Left ventricle myocardium inferior (tissue), 1 donor: ENCODE data around the gene TRIM3. TPM values are rescaled to one million over a fixed set of nuclear protein-coding genes. Genes with fewer than 3 reads are reported as not detected.

Source experiments
- DNase-seq: peaks from one replicate; pipeline ENCODE4 v3.0.0-alpha.2; 2020
- H3K27ac ChIP-seq: fragments of 200-600 bp; replicated peaks from 2 replicates; pipeline ENCODE4 v1.8.0; 2021
- H3K27me3 ChIP-seq: fragments of 200-600 bp; 2 replicates; pipeline ENCODE4 v1.8.0; 2021; ENCODE audit warnings: low read depth
- H3K36me3 ChIP-seq: fragments of 200-600 bp; 2 replicates; pipeline ENCODE4 v1.8.0; 2021
- H3K4me1 ChIP-seq: fragments of 200-600 bp; 2 replicates; pipeline ENCODE4 v1.8.0; 2021
- H3K4me3 ChIP-seq: fragments of 200-600 bp; 2 replicates; pipeline ENCODE4 v1.8.0; 2021; ENCODE audit warnings: mild to moderate bottlenecking, moderate library complexity
- H3K9me3 ChIP-seq: fragments of 200-600 bp; replicated peaks from 2 replicates; pipeline ENCODE4 v1.8.0; 2021
- intact Hi-C: fragments of 100-400 bp; cut with micrococcal nuclease; formaldehyde crosslinking; loops from one replicate; pipeline ENCODE4 v1.11.0; 2022
- total RNA-seq: library from RNA; stranded (reverse); fragmentation: NEBNext Ultra II Directional; extraction: Animal tissue kit (Norgen Biotek cat#: 25700); gene quantifications from one replicate; pipeline ENCODE4 v1.2.1, GENCODE V29; 2021
- TF ChIP-seq, protein P1 (sequence below): fragments of 200-600 bp; IDR thresholded peaks from 2 replicates; pipeline ENCODE4 v1.8.0; 2021; ENCODE audit warnings: antibody characterized with exemption, mild to moderate bottlenecking, borderline replicate concordance
- donor health status: DM: no; HTN: yes; CAD: no; lungs with severe emphysema.

The TRIM3 gene
- total RNA-seq, 1 donor from 2014 or later = 9.0 TPM

DNA sequence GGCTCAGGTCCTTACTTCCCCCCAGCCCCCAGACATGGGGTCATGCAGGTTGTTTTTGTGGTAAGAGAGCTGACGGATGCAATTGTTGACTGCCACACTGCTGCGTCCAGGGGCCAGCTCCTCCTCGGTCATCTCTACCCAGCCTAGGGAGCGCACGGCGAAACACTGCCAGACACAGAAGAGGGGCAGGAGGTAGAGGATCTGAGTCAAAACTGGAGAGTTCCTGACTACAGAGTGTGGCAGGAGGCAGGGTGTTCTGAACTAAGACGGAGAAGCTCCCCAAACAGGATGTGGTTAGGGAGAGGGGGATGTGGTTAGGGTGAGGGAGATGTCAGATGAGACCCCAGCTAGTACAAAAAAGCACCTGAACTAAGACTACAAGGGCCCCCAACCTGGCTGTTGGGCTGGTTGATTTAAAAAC lies 71.2 kb downstream of the TRIM3 start:
- no peak overlapping the region for H3K27ac ChIP-seq
- TF ChIP-seq, protein P1, sequence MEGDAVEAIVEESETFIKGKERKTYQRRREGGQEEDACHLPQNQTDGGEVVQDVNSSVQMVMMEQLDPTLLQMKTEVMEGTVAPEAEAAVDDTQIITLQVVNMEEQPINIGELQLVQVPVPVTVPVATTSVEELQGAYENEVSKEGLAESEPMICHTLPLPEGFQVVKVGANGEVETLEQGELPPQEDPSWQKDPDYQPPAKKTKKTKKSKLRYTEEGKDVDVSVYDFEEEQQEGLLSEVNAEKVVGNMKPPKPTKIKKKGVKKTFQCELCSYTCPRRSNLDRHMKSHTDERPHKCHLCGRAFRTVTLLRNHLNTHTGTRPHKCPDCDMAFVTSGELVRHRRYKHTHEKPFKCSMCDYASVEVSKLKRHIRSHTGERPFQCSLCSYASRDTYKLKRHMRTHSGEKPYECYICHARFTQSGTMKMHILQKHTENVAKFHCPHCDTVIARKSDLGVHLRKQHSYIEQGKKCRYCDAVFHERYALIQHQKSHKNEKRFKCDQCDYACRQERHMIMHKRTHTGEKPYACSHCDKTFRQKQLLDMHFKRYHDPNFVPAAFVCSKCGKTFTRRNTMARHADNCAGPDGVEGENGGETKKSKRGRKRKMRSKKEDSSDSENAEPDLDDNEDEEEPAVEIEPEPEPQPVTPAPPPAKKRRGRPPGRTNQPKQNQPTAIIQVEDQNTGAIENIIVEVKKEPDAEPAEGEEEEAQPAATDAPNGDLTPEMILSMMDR = no peak
- no peaks in the 10 kb centered on the region for H3K27me3 ChIP-seq
- H3K9me3 ChIP-seq = no peaks in the 10 kb centered on the region
- intact Hi-C loops = no loop called here
- H3K4me1 ChIP-seq = peaks cover 15% of the 10 kb centered on the region
- H3K36me3 ChIP-seq = peaks cover 53% of the 10 kb centered on the region
- no peak for DNase-seq
- H3K4me3 ChIP-seq = no peak overlapping the region

DNA sequence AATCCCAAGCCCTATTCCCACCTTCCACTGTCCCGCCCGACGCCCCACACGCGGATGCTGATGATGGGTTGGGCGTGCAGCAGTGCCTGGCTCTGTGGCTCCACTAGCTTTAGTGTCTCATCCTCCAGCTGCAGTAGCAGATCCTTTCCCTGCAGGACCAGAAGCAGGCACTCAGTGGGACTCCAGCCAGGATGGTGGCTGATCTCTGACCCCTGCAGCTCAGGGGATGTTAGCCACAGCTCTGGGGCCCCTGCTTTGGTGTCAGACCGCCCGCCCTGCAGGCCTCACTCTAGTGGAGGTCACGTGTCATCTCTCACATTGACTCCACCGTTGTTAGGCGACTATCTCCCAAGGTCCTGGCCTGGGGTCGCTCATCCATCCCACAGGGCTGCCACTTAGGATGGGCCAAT lies 71.7 kb downstream of the TRIM3 start:
- intact Hi-C loops = no loop called here
- Histone ChIP-seq H3K4me3 (no peak overlapping the region), H3K36me3 (peaks cover 52% of the 10 kb centered on the region), H3K4me1 (peaks cover 18% of the 10 kb centered on the region), H3K27me3 (no peaks in the 10 kb centered on the region), H3K27ac (no peak overlapping the region), H3K9me3 (no peaks in the 10 kb centered on the region)
- TF ChIP-seq, protein P1 = no peak
- no peak for DNase-seq

DNA sequence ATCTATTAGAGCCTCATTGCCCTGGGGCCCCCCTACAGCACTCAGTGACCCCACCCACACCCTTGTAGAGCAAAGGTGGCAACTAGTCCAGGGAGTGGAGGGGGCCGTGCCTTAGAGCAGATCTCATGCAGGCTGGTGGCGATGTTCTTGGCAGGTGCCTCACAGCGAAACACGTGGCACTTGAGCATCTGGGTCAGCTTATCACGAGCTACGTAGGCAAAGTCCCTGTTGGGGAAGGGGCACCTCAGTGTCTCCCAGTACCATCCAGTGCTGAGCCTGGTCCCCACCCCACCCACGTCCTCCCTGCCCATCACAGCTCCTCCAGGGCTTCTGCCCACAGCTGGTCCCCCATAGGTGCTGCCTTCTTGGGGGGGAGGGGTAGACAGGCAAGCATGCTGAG lies 72.3 kb downstream of the TRIM3 start:
- H3K4me1 ChIP-seq = peaks cover 18% of the 10 kb centered on the region
- no peak overlapping the region for H3K27ac ChIP-seq
- peaks cover 49% of the 10 kb centered on the region for H3K36me3 ChIP-seq

DNA sequence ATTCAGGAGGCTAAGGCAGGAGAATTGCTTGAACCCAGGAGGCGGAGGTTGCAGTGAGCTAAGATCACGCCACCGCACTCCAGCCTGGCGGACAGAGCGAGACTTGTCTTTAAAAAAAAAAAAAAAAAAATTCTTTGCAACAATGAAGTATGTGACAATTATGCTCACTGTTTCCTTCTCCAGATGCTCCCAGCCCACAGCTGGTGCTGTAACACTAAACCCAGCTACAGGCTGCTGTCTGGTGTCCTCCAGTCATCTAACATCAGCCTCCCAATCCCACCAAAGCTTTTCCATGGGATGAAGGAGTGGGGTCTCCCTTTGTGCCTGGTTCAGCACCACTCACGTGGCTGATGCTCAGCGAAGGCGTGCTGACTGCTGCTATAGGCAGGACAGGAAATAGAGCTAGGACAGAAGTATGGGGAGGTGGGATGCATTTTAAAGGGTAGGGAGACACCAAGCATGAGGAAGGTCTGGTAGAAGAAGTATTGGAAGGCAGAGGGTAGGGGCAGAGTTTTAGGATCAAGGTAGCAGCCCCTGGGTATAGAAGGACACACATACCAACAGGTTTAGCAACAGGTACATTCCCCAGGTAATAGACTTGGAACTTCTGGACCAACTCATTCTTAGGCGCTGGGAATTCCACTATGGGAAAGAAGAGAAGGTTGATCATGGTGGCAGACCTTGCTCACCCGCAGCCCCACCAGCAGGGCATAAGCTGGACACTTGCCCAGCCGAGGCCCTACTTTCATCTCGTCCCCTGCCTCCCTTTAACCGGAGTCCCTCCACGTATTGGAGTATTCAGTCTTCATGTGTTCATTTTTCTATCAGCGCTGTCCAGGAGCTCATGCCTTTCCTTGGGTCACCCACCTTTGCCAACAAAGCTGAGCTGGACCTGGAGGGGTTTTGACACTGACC lies 73.1 kb downstream of the TRIM3 start:
- no peaks in the 10 kb centered on the region for H3K9me3 ChIP-seq
- peaks cover 18% of the 10 kb centered on the region for H3K4me1 ChIP-seq
- TF ChIP-seq, protein P1 = no peak
- no peak overlapping the region for H3K27ac ChIP-seq
- DNase-seq = no peak
- no peaks in the 10 kb centered on the region for H3K27me3 ChIP-seq
- peaks cover 51% of the 10 kb centered on the region for H3K36me3 ChIP-seq
- H3K4me3 ChIP-seq = no peak overlapping the region
- intact Hi-C loops = no loop called here

More for the DNA sequence above, 72.3 kb downstream of the TRIM3 start:
- intact Hi-C loops = no loop called here
- Histone ChIP-seq H3K4me3 (no peak overlapping the region), H3K9me3 (no peaks in the 10 kb centered on the region), H3K27me3 (no peaks in the 10 kb centered on the region)
- DNase-seq = no peak
- TF ChIP-seq, protein P1 = no peak

Other genes starting within 250 kb of the TRIM3 start
- gene FHIP1B, start 239.3 kb downstream of the TRIM3 start, total RNA-seq = 12.2 TPM
- not detected for gene CNGA4, start 234.9 kb downstream of the TRIM3 start, total RNA-seq
- gene CCKBR, start 214.1 kb downstream of the TRIM3 start, total RNA-seq = not detected
- 37.1 TPM for gene CAVIN3, start 153.4 kb downstream of the TRIM3 start, total RNA-seq
- gene SMPD1, start 83.5 kb downstream of the TRIM3 start, total RNA-seq = 49.7 TPM
- 75.5 TPM for gene APBB1, start 54.8 kb downstream of the TRIM3 start, total RNA-seq
- gene HPX, start 33.0 kb downstream of the TRIM3 start, total RNA-seq = 0.44 TPM
- 16.1 TPM for gene ARFIP2, start 7.4 kb upstream of the TRIM3 start, total RNA-seq
- gene TIMM10B, start 7.6 kb upstream of the TRIM3 start, total RNA-seq = 17.9 TPM
- 4.4 TPM for gene DNHD1, start 23.3 kb upstream of the TRIM3 start, total RNA-seq
- gene RRP8, start 129.7 kb upstream of the TRIM3 start, total RNA-seq = 19.2 TPM
- gene ILK, start 129.8 kb upstream of the TRIM3 start, total RNA-seq = 192 TPM
- gene TAF10, start 138.3 kb upstream of the TRIM3 start, total RNA-seq = 106 TPM
- 84.2 TPM for gene TPP1, start 145.5 kb upstream of the TRIM3 start, total RNA-seq
- 9.5 TPM for gene DCHS1, start 181.9 kb upstream of the TRIM3 start, total RNA-seq
- 40.2 TPM for gene MRPL17, start 209.4 kb upstream of the TRIM3 start, total RNA-seq